Measurements from ENCODE around the gene HOMER2.

DNA sequence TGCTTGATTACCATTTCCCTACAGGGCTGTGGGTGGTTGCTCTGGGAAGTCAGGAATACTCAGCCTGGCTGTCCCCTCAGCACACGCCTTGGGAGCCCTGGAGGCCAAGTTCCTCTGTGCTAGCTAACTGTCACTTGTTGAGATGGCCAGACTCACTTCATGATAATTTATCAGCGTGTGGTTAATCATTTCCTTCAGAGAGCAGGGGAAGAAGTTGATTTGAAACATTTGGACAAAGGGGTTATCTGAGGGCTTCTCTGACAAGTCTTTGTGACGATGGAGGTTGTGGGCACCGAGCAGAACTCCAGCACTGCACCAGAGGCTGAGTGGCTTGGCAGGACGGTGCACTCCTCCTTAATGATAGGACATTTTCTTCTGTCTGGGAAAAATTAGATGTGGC is 81.2 kb downstream of the HOMER2 start:
- TF ChIP-seq GATA2 (IDR thresholded peaks at IDR 0.05; ENCODE audit: low read depth, low read length) (no peak), GATA3 (IDR thresholded peaks at IDR 0.05; ENCODE audit: low read depth, low read length) (no peak)
